Mucosa of descending colon (tissue), 3 donors: Measurements from ENCODE around the gene ESYT2. TPM values are rescaled to one million over a fixed set of nuclear protein-coding genes. Genes with fewer than 3 reads are reported as not detected.
A peak's percentile ranks its signal among the peaks of the same experiment; 100 is the strongest.

Experiments used
- ATAC-seq: fragments of 200-7000 bp; cut with Tn5 transposase; one replicate; pipeline ENCODE4 v1.9.1; 2020; ENCODE audit warnings: mild to moderate bottlenecking, moderate library complexity
- DNase-seq, 3 donors: peaks; one replicate each; pipeline ENCODE4 v3.0.0-alpha.2; 2020
- H3K36me3 ChIP-seq: fragments of 200-600 bp; one replicate; pipeline ENCODE4 v1.8.0; 2021; ENCODE audit warnings: low read depth, mild to moderate bottlenecking
- H3K4me1 ChIP-seq: fragments of 200-600 bp; one replicate; pipeline ENCODE4 v1.8.0; 2021; ENCODE audit warnings: low read depth, mild to moderate bottlenecking
- H3K4me3 ChIP-seq: fragments of 200-600 bp; one replicate; pipeline ENCODE4 v1.8.0; 2021; ENCODE audit warnings: mild to moderate bottlenecking
- H3K9me3 ChIP-seq: fragments of 200-600 bp; one replicate; pipeline ENCODE4 v1.8.0; 2021; ENCODE audit warnings: mild to moderate bottlenecking
- intact Hi-C, 2 donors: fragments of 100-400 bp; cut with DNase I in 1 of 2; cut with micrococcal nuclease in 1 of 2; formaldehyde crosslinking; loops; one replicate each; pipeline versions ENCODE4 v1.11.0 to v1.11.1; 2022; cut with DNase I, micrococcal nuclease
- total RNA-seq, 3 donors: library from RNA; stranded (reverse); fragmentation: NEBNext Ultra II Directional in 2 of 3; extraction: Animal tissue kit (Norgen Biotek cat#: 25700) in 2 of 3; gene quantifications; one replicate each; pipeline versions ENCODE4 v1.2.1 to v1.2.4, GENCODE V29; 2021 to 2023
- TF ChIP-seq, protein P1 (sequence below): fragments of 200-600 bp; IDR thresholded peaks from one replicate; pipeline ENCODE4 v1.8.0; 2022; ENCODE audit warnings: antibody characterized with exemption, mild to moderate bottlenecking
- donor health status: DM: no; HTN: no; CAD: no; lungs with moderate emphysema.
- donor health status: DM: no; HTN: no; CAD: no.
- donor health status: DM: no; HTN: yes; CAD: no.

Gene ESYT2
- total RNA-seq, 3 donors from 2014 or later: 66.8 to 89.3 (median 69.0) TPM

DNA sequence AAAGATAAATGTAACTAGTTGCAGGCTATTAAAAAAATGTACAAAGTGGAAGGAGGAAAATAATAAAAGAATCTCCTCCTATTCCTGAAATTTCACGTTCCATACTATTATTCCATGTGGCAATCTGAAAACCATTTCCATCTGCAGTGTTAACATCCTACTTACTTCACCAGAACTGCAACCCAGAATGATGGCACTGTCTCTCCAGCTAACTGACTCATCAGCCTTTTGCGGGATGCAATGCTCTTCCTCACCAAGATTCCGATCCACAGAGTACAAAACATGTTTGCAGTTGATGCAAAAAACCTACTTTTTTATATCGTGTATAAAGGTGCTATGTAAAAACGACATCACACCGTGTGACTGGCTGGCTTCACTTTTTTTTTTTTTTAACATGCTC, 50.8 kb downstream of the ESYT2 start:
- Histone ChIP-seq H3K4me1 (peaks cover 35% of the 10 kb centered on the region), H3K36me3 (peaks cover 3% of the 10 kb centered on the region), H3K4me3 (no peak overlapping the region), H3K9me3 (no peaks in the 10 kb centered on the region)
- DNase-seq (no peak), ATAC-seq (no peak)
- intact Hi-C loops: loop anchor here in 1 of 2 donors (5.0 kb wide), 1 partner anchor 49 kb away; the partner anchor contains the start of gene ESYT2
- TF ChIP-seq, protein P1, sequence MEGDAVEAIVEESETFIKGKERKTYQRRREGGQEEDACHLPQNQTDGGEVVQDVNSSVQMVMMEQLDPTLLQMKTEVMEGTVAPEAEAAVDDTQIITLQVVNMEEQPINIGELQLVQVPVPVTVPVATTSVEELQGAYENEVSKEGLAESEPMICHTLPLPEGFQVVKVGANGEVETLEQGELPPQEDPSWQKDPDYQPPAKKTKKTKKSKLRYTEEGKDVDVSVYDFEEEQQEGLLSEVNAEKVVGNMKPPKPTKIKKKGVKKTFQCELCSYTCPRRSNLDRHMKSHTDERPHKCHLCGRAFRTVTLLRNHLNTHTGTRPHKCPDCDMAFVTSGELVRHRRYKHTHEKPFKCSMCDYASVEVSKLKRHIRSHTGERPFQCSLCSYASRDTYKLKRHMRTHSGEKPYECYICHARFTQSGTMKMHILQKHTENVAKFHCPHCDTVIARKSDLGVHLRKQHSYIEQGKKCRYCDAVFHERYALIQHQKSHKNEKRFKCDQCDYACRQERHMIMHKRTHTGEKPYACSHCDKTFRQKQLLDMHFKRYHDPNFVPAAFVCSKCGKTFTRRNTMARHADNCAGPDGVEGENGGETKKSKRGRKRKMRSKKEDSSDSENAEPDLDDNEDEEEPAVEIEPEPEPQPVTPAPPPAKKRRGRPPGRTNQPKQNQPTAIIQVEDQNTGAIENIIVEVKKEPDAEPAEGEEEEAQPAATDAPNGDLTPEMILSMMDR: no peak

DNA sequence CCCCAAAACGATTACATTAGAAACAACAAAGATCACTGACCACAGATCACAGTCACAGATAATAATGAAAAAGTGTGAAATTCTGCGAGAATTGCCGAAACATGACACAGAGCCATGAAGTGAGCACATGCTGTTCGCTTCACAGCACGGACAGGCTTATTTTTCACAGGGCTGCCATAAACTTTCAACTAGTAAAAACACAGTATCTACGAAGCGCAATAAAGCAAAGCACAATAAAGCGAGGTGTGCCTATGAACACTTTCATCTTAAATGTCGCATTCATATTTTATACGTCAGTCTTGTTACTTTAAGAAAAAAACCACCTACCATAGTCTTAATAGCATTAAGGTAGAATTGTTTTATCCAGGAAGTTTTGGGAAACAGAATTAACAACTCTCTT, 51.5 kb downstream of the ESYT2 start:
- DNase-seq (peak in 1 of 3 donors; percentile 59), ATAC-seq (peak; percentile 85)
- H3K9me3 ChIP-seq: no peaks in the 10 kb centered on the region
- intact Hi-C loops: loop anchor here in 1 of 2 donors (5.0 kb wide), 1 partner anchor 50 kb away; the partner anchor contains the start of gene ESYT2
- peaks cover 35% of the 10 kb centered on the region for H3K4me1 ChIP-seq
- no peak overlapping the region for H3K4me3 ChIP-seq
- peaks cover 3% of the 10 kb centered on the region for H3K36me3 ChIP-seq
- TF ChIP-seq, protein P1: no peak

GRCh38 chr7:158776474-158776873, 52.8 kb downstream of the ESYT2 start:
- peak; percentile 63 for ATAC-seq
- peak in 1 of 3 donors; percentile 33 for DNase-seq
- no peaks in the 10 kb centered on the region for H3K36me3 ChIP-seq
- H3K9me3 ChIP-seq: no peaks in the 10 kb centered on the region
- H3K4me1 ChIP-seq: peaks cover 35% of the 10 kb centered on the region
- H3K4me3 ChIP-seq: no peak overlapping the region
- TF ChIP-seq, protein P1: no peak
- intact Hi-C loops: loop anchor here in 1 of 2 donors (5.0 kb wide), 1 partner anchor 51 kb away; the partner anchor contains the start of gene ESYT2

- no peak for DNase-seq
- Histone ChIP-seq H3K36me3 (no peaks in the 10 kb centered on the region), H3K9me3 (no peaks in the 10 kb centered on the region), H3K4me1 (peaks cover 31% of the 10 kb centered on the region), H3K4me3 (no peak overlapping the region)
- intact Hi-C loops: loop anchor here in 1 of 2 donors (5.0 kb wide), 1 partner anchor 52 kb away; the partner anchor contains the start of gene ESYT2
- TF ChIP-seq, protein P1: no peak
- no peak for ATAC-seq
These were observed 54.4 kb downstream of the ESYT2 start for GRCh38 chr7:158774952-158775351.

GRCh38 chr7:158772916-158773315, 56.4 kb downstream of the ESYT2 start:
- peaks cover under 1% of the 10 kb centered on the region for H3K36me3 ChIP-seq
- TF ChIP-seq, protein P1: no peak

More at GRCh38 chr7:158772916-158773315, 56.4 kb downstream of the ESYT2 start:
- no peak for ATAC-seq
- H3K4me3 ChIP-seq: no peak overlapping the region
- no peaks in the 10 kb centered on the region for H3K9me3 ChIP-seq
- DNase-seq: no peak
- H3K4me1 ChIP-seq: peaks cover 12% of the 10 kb centered on the region
- intact Hi-C loops: no loop called here
